GM12872 (cell line): ENCODE data around the gene PIMREG.
A peak's percentile ranks its signal among the peaks of the same experiment; 100 is the strongest.

Source experiments
- CTCF ChIP-seq: IDR thresholded peaks from 3 replicates; pipeline ENCODE4 v1.5.1; 2011; ENCODE audit warnings: low read depth, mild to moderate bottlenecking, low read length, moderate library complexity; ENCODE audit not compliant: insufficient read depth

PIMREG gene

GRCh38 chr17:6420173-6420641, 24.0 kb upstream of the PIMREG start:
- TF ChIP-seq CTCF, result peak; percentile 40; the same call in 2 of the 3 replicates

GRCh38 chr17:6421700-6422604, 22.3 kb upstream of the PIMREG start:
- TF ChIP-seq CTCF, result peak; percentile 89

- TF ChIP-seq CTCF, result peak; percentile 10; the same call in 1 of the 3 replicates
Measured at GRCh38 chr17:6422654-6423241, 21.5 kb upstream of the PIMREG start.

GRCh38 chr17:6423931-6424330, 20.3 kb upstream of the PIMREG start:
- TF ChIP-seq CTCF, result no peak

GRCh38 chr17:6425407-6425806, 18.8 kb upstream of the PIMREG start:
- no peak for TF ChIP-seq CTCF

- TF ChIP-seq CTCF, result no peak
Measured at GRCh38 chr17:6426356-6427101, 17.7 kb upstream of the PIMREG start.

- no peak for TF ChIP-seq CTCF
Measured at GRCh38 chr17:6427279-6427781, 16.9 kb upstream of the PIMREG start.
